HFFc6 (cell line): ENCODE measurements around the gene TPM3. TPM values are rescaled to one million over a fixed set of nuclear protein-coding genes. Genes with fewer than 3 reads are reported as not detected.

ENCODE experiments used
- DNase-seq: peaks from one replicate; pipeline ENCODE4 v3.0.0-alpha.2; 2018
- H3K27ac Mint-ChIP-seq: 2 replicates; pipeline ENCODE4 v1.8.0; 2020; ENCODE audit warnings: mild to moderate bottlenecking, mixed read lengths
- H3K27me3 Mint-ChIP-seq: 2 replicates; pipeline ENCODE4 v1.8.0; 2021; ENCODE audit warnings: mild to moderate bottlenecking, moderate library complexity, mixed read lengths; ENCODE audit not compliant: insufficient read depth
- H3K36me3 Mint-ChIP-seq: 2 replicates; pipeline ENCODE4 v1.8.0; 2021; ENCODE audit warnings: low read depth, mixed read lengths
- H3K4me1 Mint-ChIP-seq: 2 replicates; pipeline ENCODE4 v1.8.0; 2020; ENCODE audit warnings: low read depth, mixed read lengths
- H3K4me3 Mint-ChIP-seq: 2 replicates; pipeline ENCODE4 v1.8.0; 2020; ENCODE audit warnings: mild to moderate bottlenecking, moderate library complexity, mixed read lengths
- H3K9me3 Mint-ChIP-seq: 2 replicates; pipeline ENCODE4 v1.8.0; 2020; ENCODE audit warnings: mild to moderate bottlenecking, mixed read lengths
- CTCF ChIP-seq: fragments of 200-600 bp; sonication (generic); IDR thresholded peaks from 2 replicates; pipeline ENCODE4 v1.5.0; 2021; ENCODE audit warnings: antibody characterized with exemption, mild to moderate bottlenecking
- total RNA-seq, 6 experiments: library from RNA; stranded (reverse); fragmentation: NEBNext Ultra II Directional; extraction: Animal tissue kit (Norgen Biotek cat#: 25700); gene quantifications; 2 replicates in 1 of 6; 3 replicates in 5 of 6; pipeline ENCODE4 v1.2.3, GENCODE V29; 2021

TPM3 gene
- total RNA-seq, 6 experiments from 2014 or later = 503 to 809 (median 701) TPM

DNA sequence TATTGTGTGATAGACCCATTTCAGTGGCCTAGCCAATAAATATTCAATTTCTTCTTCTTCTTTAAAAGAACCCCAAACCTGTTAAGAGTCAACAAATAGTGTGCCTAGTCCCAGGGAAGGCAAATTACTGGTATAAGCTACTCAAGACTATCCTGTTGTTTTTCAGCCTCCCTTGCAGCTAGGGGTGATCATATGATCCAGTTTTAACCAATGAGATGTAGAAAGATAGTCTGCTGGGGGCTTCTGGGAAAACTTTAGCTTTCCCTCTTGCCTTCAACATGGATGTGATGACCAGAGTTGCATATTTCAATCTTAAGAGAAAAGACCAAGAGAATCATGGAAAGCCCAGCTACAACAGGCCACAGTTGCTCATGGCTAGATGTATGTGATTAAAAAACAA, 32.3 kb downstream of the TPM3 start:
- Mint-ChIP-seq H3K4me1 (peaks cover 28% of the 10 kb centered on the region), H3K9me3 (no peaks in the 10 kb centered on the region), H3K36me3 (peaks cover 70% of the 10 kb centered on the region), H3K4me3 (no peak overlapping the region), H3K27ac (no peak overlapping the region), H3K27me3 (no peaks in the 10 kb centered on the region; the same call in 1 of the 2 replicates)
- TF ChIP-seq CTCF = no peak
- no peak for DNase-seq

DNA sequence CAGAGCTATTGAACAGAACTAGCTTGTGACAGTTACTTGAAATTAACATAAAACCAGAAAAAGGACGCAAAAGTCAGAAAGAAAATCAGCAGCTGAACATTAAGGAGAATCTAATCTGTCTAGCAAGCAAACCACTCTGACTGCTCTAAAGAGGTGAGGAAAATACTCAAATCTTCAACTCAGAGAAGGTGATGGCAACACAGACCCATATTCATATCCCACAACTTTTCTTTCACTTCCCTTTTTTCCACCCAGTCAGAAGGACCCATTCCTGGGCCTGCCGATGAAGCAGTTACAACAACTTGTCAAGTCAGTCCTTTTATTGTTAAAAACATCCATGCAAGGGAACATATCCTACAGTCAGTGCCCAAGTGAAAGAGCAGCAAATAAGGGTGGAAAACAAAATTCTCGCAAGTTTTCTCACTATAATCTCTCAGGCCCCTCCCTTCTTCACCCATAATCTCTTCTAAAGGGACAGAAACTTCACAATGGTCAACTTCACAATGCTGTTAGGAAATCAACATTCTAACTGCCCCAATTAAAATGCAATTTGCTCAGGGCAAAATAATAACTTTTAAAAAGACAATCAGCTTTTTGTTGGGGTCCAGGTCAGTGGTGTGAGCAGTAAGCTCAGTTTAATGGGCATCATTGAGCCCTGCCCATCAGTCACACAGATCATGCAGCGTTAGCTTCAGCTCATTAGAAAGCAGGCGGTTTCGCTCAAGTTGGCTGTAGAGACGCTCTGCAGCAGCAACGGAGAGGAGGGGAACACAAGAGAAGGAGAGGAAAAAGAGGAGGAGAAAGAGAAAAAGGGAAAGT, 33.4 kb downstream of the TPM3 start:
- H3K4me1 Mint-ChIP-seq = peaks cover 34% of the 10 kb centered on the region
- peaks cover 64% of the 10 kb centered on the region for H3K36me3 Mint-ChIP-seq

DNA sequence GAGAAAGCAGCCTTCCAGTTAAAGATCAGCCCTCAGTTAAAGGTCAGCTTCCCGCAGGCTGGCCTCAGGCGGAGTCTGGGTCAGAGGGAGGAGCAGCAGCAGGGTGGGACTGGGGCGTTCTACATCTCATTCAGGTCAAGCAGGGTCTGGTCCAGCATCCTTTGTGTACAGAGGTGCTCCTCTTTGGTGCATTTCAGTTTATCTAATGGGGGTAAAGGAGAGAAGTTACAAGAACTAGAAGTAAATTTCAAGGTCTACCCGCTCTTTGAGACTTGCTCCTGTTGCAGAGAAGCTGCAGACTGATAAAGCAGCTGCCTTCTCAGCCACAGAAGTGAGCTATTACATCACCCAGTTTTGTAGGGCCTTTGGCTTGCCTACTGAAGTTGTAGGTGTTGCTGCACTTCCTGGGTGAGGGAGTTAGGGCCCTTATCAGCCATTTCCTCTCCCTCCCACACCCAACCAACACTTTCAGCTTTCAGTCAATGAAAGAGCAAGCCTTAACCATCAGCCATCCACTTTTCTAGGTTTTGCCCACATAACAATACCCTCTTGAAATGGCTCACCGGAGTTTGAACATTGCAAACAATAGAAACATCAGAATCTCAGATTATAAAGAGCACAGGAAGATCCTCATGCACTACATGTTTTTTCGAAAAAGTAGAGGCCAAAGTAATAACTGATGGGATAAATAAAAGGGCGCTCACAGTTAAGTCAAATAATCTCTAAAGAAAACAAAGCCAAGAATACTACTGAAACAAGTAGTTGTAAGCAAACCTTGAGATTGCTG, 34.2 kb downstream of the TPM3 start:
- peaks cover 56% of the 10 kb centered on the region for H3K36me3 Mint-ChIP-seq
- peak overlapping the region; percentile 25 for H3K27ac Mint-ChIP-seq
- DNase-seq = no peak
- no peaks in the 10 kb centered on the region; the same call in 1 of the 2 replicates for H3K27me3 Mint-ChIP-seq
- H3K4me1 Mint-ChIP-seq = peaks cover 34% of the 10 kb centered on the region
- H3K4me3 Mint-ChIP-seq = no peak overlapping the region
- TF ChIP-seq CTCF = no peak
- H3K9me3 Mint-ChIP-seq = no peaks in the 10 kb centered on the region

More for the DNA sequence above, 33.4 kb downstream of the TPM3 start:
- H3K27me3 Mint-ChIP-seq = no peaks in the 10 kb centered on the region; the same call in 1 of the 2 replicates
- no peak overlapping the region for H3K4me3 Mint-ChIP-seq
- TF ChIP-seq CTCF = no peak
- no peaks in the 10 kb centered on the region for H3K9me3 Mint-ChIP-seq
- DNase-seq = no peak
- peak overlapping the region; percentile 25 for H3K27ac Mint-ChIP-seq

GRCh38 chr1:154155251-154155650, 36.6 kb downstream of the TPM3 start:
- no peaks in the 10 kb centered on the region; the same call in 1 of the 2 replicates for H3K27me3 Mint-ChIP-seq
- H3K4me1 Mint-ChIP-seq = peaks cover 42% of the 10 kb centered on the region
- TF ChIP-seq CTCF = no peak
- H3K4me3 Mint-ChIP-seq = no peak overlapping the region
- H3K27ac Mint-ChIP-seq = peak overlapping the region; percentile 53; the same call in 1 of the 2 replicates
- H3K9me3 Mint-ChIP-seq = no peaks in the 10 kb centered on the region
- peak; percentile 16 for DNase-seq
- peaks cover 41% of the 10 kb centered on the region for H3K36me3 Mint-ChIP-seq

- DNase-seq = no peak
- H3K4me1 Mint-ChIP-seq = peaks cover 42% of the 10 kb centered on the region
- H3K36me3 Mint-ChIP-seq = peaks cover 37% of the 10 kb centered on the region
- H3K27ac Mint-ChIP-seq = peak within 1 kb of the TSS; percentile 55
- no peaks in the 10 kb centered on the region; the same call in 1 of the 2 replicates for H3K27me3 Mint-ChIP-seq
- no peak; the same call in 1 of the 2 replicates for TF ChIP-seq CTCF
- H3K9me3 Mint-ChIP-seq = no peaks in the 10 kb centered on the region
- H3K4me3 Mint-ChIP-seq = no peak within 1 kb of the TSS
Measured at GRCh38 chr1:154154534-154155191, 37.2 kb downstream of the TPM3 start, which contains the start of gene NUP210L. Gene NUP210L (minus strand): TSS chr1:154155073.
